PC-9 (cell line): ENCODE results near the gene CD63. TPM values are rescaled to one million over a fixed set of nuclear protein-coding genes. Genes with fewer than 3 reads are reported as not detected.
A peak's percentile ranks its signal among the peaks of the same experiment; 100 is the strongest.

ENCODE experiments used
- BruUV-seq: library from RNA; stranded (reverse); fragments of 400-500 nt; replicated peaks from 2 replicates; lab custom pipeline; 2021; lab: Mats Ljungman, UMichigan
- CTCF ChIA-PET: fragments of 300-600 bp; sonication (Branson Sonifier 250); formaldehyde crosslinking; loops from one replicate; lab custom pipeline; 2022; ENCODE audit warnings: antibody characterized with exemption; lab: Charles Lee
- POLR2A ChIA-PET: fragments of 300-600 bp; sonication (Branson Sonifier 250); formaldehyde crosslinking; loops from one replicate; lab custom pipeline; 2022; ENCODE audit warnings: antibody characterized with exemption; ENCODE audit not compliant: unreplicated experiment; lab: Charles Lee
- DNase-seq, 2 experiments: peaks; one replicate each; pipeline versions ENCODE4 v3.0.0 to v3.0.0-alpha.2; 2015 to 2022; ENCODE audit warnings: mixed read lengths in 1 of 2
- H2AFZ ChIP-seq: fragments of 200-600 bp; sonication (generic); 2 replicates; pipeline ENCODE4 v1.8.1; 2017; ENCODE audit warnings: antibody characterized with exemption
- H3F3A ChIP-seq: fragments of 200-600 bp; sonication (generic); 2 replicates; pipeline ENCODE4 v1.8.1; 2017; ENCODE audit warnings: antibody characterized with exemption, mild to moderate bottlenecking, low read depth; ENCODE audit not compliant: insufficient read depth
- H3K27ac ChIP-seq: fragments of 200-600 bp; sonication (generic); 2 replicates; pipeline ENCODE4 v1.6.1; 2016; ENCODE audit warnings: mixed run types
- H3K27me3 ChIP-seq: fragments of 200-600 bp; sonication (generic); 2 replicates; pipeline ENCODE4 v1.6.1; 2016; ENCODE audit warnings: low read depth, mixed run types; ENCODE audit not compliant: insufficient read depth
- H3K36me3 ChIP-seq: fragments of 200-600 bp; sonication (generic); 2 replicates; pipeline ENCODE4 v1.6.1; 2016; ENCODE audit warnings: low read depth, mixed run types
- H3K4me1 ChIP-seq: fragments of 200-600 bp; sonication (generic); replicated peaks from 2 replicates; pipeline ENCODE4 v1.6.1; 2016; ENCODE audit warnings: mixed run types; ENCODE audit not compliant: insufficient read depth
- H3K4me2 ChIP-seq: fragments of 200-600 bp; sonication (generic); 2 replicates; pipeline ENCODE4 v1.6.1; 2017; ENCODE audit warnings: mixed run types
- H3K4me3 ChIP-seq: fragments of 200-600 bp; sonication (generic); 2 replicates; pipeline ENCODE4 v1.6.1; 2016; ENCODE audit warnings: mixed run types
- H3K79me2 ChIP-seq: fragments of 200-600 bp; sonication (generic); 2 replicates; pipeline ENCODE4 v1.6.1; 2017; ENCODE audit warnings: low read depth, mixed run types
- H3K9me2 ChIP-seq: fragments of 200-600 bp; sonication (generic); 2 replicates; pipeline ENCODE4 v1.8.1; 2017; ENCODE audit warnings: mild to moderate bottlenecking; ENCODE audit not compliant: insufficient read depth
- H3K9me3 ChIP-seq: fragments of 200-600 bp; sonication (generic); 2 replicates; pipeline ENCODE4 v1.8.1; 2016; ENCODE audit warnings: low read depth; ENCODE audit not compliant: insufficient read depth
- H4K20me1 ChIP-seq: fragments of 200-600 bp; sonication (generic); 2 replicates; pipeline ENCODE4 v1.8.1; 2017; ENCODE audit not compliant: insufficient read depth
- EZH2 ChIP-seq: fragments of 200-600 bp; sonication (generic); IDR thresholded peaks from 2 replicates; pipeline ENCODE4 v1.8.0; 2017; ENCODE audit warnings: antibody characterized with exemption, low read depth
- intact Hi-C: fragments of 100-400 bp; cut with micrococcal nuclease; formaldehyde crosslinking; loops from one replicate; pipeline ENCODE4 v1.10.0; 2022; ENCODE audit not compliant: unreplicated experiment
- total RNA-seq: library from RNA; stranded (reverse); gene quantifications from 2 replicates; pipeline ENCODE4 v1.2.3, GENCODE V29; 2021
- TF ChIP-seq, protein P1 (sequence below): fragments of 200-600 bp; sonication (generic); conservative IDR thresholded peaks from 2 replicates; pipeline ENCODE4 v1.6.1; 2017; ENCODE audit warnings: mixed run types, antibody characterized with exemption, mild to moderate bottlenecking, moderate library complexity

Gene CD63
- total RNA-seq, 1 experiment from 2014 or later: 434 TPM

DNA sequence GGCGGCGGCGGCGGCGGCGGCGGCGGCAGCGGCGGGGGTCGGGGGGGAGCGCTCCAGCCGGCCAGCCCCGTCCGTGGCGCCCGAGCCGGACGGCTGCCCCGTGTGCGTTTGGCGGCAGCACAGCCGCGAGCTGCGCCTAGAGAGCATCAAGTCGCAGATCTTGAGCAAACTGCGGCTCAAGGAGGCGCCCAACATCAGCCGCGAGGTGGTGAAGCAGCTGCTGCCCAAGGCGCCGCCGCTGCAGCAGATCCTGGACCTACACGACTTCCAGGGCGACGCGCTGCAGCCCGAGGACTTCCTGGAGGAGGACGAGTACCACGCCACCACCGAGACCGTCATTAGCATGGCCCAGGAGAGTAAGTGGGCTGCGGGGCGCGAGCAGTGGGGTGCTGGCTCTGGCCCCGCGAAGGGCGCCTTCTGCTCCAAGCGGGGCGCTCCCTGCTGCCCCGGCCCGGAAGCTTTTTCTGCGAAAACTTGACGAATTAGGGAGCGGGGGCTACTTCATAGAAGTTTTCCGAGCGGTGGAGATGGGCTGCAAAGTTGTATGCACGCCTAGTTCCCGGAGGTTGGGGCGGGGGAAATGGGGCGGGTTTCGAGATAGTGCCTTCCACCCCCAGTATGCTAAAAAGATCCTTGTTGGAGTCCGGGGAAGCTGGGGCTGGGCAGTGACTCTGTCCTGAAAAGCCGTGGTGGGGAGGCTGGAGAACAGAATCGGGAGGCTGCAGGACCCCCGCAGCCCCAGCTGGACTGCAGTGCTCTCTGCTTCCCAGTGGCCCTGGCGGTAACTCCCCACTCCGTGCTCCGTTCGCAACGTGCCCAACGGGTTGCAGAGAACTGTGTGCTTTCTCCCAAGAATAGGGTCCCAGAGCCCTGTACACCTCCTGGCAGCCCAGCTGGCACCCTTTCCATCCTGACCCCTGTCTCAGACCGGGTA lies 14.9 kb upstream of the CD63 start:
- Histone ChIP-seq H3K27ac (no peak overlapping the region), H3K4me2 (peak overlapping the region; percentile 91), H3K27me3 (no peaks in the 10 kb centered on the region), H3K9me3 (no peaks in the 10 kb centered on the region), H3K9me2 (no peaks in the 10 kb centered on the region), H4K20me1 (no peaks in the 10 kb centered on the region), H2AFZ (peak overlapping the region; percentile 69), H3K36me3 (no peaks in the 10 kb centered on the region), H3K4me1 (peaks cover 12% of the 10 kb centered on the region; the same call in 1 of the 2 replicates), H3K79me2 (no peaks in the 10 kb centered on the region), H3K4me3 (peak overlapping the region; percentile 59), H3F3A (peaks cover 10% of the 10 kb centered on the region; the same call in 1 of the 2 replicates)
- TF ChIP-seq, protein P1, sequence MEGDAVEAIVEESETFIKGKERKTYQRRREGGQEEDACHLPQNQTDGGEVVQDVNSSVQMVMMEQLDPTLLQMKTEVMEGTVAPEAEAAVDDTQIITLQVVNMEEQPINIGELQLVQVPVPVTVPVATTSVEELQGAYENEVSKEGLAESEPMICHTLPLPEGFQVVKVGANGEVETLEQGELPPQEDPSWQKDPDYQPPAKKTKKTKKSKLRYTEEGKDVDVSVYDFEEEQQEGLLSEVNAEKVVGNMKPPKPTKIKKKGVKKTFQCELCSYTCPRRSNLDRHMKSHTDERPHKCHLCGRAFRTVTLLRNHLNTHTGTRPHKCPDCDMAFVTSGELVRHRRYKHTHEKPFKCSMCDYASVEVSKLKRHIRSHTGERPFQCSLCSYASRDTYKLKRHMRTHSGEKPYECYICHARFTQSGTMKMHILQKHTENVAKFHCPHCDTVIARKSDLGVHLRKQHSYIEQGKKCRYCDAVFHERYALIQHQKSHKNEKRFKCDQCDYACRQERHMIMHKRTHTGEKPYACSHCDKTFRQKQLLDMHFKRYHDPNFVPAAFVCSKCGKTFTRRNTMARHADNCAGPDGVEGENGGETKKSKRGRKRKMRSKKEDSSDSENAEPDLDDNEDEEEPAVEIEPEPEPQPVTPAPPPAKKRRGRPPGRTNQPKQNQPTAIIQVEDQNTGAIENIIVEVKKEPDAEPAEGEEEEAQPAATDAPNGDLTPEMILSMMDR: no peak
- no peak for TF ChIP-seq EZH2
- intact Hi-C loops: loop anchor here (5.0 kb wide), 1 partner anchor 74 kb away; the partner anchor contains the start of genes ORMDL2 and SARNP
- POLR2A ChIA-PET: interaction anchor here (0.5 kb wide), 1 partner anchor 74 kb away, joined by 3 read pairs; the partner anchor contains the start of gene SARNP
- BruUV-seq: TSS peak; percentile 34
- DNase-seq: peak; percentile 46 to 60
- CTCF ChIA-PET: no interaction called here

- peaks cover 10% of the 10 kb centered on the region; the same call in 1 of the 2 replicates for H3F3A ChIP-seq
- peaks cover 19% of the 10 kb centered on the region for H3K4me1 ChIP-seq
- intact Hi-C loops: loop anchor here (5.0 kb wide), 1 partner anchor 74 kb away; the partner anchor contains the start of genes ORMDL2 and SARNP
- ChIA-PET CTCF (no interaction called here), POLR2A (interaction anchor here (0.7 kb wide), 1 partner anchor 113 kb away, joined by 4 read pairs; no protein-coding TSS in a partner anchor)
- no peaks in the 10 kb centered on the region for H3K9me3 ChIP-seq
- H3K9me2 ChIP-seq: no peaks in the 10 kb centered on the region
- H3K27me3 ChIP-seq: no peaks in the 10 kb centered on the region
- no peak for TF ChIP-seq EZH2
- TF ChIP-seq, protein P1: no peak
- no peaks in the 10 kb centered on the region for H3K79me2 ChIP-seq
- H3K4me2 ChIP-seq: peak within 1 kb of the TSS; percentile 91
- peak within 1 kb of the TSS; percentile 69 for H2AFZ ChIP-seq
- H3K36me3 ChIP-seq: no peaks in the 10 kb centered on the region
- no peaks in the 10 kb centered on the region for H4K20me1 ChIP-seq
- H3K4me3 ChIP-seq: peak within 1 kb of the TSS; percentile 59
- H3K27ac ChIP-seq: no peak within 1 kb of the TSS
- DNase-seq: peak; percentile 49 to 72
- BruUV-seq: no TSS peak
These were observed 14.1 kb upstream of the CD63 start, which contains the start of gene GDF11 for GRCh38 chr12:55742719-55743405. Gene GDF11, plus strand, starts transcription at chr12:55743122. Its CDS starts 195 bp downstream, at chr12:55743317.
